Measurements from ENCODE around the gene NFATC2.
"Not testable (repeated sequence)": the region's sequence is repeated elsewhere in the genome, so short reads cannot be mapped to it uniquely, and the experiment has no call there.

Gene NFATC2

GRCh38 chr20:51346686-51347485 is 195.6 kb downstream of the NFATC2 start:
- no peak for DNase-seq

DNA sequence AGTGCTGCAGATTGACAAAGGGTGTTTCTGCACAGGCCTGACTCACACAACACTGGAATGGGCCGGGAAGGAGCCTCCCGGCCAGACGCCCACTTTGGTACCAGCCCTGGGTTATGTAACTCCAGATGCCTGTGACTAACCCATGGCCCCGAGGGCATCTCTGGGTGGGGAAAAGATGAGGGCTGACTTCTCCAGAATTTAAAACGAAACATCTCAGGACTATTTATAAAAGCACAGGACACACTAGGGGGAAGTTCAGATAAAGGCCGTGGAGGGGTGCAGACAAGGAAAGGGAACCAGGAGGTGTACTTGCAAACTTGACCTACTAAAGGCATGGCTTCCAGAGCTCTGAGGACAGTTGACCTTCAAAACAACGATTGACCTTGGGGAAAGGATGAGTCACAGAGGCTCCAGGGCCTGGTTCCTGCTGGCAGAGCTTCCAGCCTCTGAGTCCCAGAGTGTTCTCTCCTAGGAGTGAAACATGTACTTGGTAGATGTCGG is 196.9 kb downstream of the NFATC2 start:
- DNase-seq: no peak

GRCh38 chr20:51343802-51344201 is 198.7 kb downstream of the NFATC2 start:
- not testable (repeated sequence) for DNase-seq

- DNase-seq: no peak
Observed at GRCh38 chr20:51342510-51343236, 199.8 kb downstream of the NFATC2 start.

DNA sequence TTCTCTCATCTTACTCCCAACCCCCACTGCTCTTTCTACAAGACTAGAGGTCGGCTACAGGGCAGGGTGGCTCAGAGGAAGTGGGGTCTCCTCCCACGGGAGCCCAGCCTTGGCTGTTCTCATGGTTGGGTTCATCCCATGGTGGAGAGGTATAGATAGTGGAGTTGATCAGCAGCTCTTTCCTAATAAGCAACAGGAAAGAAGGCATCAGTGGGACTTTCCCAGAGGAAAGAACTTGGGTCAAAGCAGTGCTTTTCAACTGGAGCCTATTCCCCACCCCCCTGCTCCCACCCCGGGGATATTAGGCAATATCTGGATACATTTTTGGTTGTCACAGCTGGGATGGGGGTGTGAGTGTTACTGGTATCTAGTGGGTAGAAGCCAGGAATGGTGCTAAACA is 200.9 kb downstream of the NFATC2 start:
- DNase-seq: no peak

GRCh38 chr20:51340451-51340840 is 202.1 kb downstream of the NFATC2 start:
- DNase-seq: no peak

DNA sequence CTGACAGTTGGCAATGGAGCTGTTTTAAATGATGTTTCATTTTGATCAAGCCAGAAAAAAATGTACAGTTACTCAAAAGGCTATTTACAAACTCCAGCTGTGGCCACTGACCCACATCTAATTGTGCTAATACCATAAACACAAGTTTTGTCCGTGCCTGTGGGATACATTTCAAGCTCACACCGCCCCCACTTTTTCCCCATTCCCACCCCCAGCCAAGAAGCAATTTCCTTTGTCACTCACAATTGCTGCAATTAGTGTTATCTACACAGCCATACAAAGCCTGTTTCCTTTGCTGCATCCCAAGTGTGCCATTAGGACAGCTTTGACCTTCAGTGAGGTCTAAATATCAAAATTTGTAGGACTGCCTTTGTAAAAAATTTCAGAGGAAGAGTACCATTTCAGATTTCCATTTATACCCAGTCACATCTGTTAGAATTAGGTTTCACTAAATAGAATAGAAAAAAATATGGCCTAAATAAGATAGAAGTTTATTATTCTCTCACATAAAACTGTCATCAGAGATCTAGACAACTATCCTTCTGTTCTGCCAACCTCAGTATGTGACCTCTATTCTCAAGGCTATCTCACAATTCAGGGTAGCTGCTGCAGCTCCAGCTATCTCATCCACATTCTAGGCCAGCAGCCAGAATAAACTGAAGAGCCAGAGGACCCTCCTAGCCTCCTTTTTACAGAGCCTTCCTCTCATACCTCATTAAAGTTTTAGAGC is 202.6 kb downstream of the NFATC2 start:
- no peak for DNase-seq

DNA sequence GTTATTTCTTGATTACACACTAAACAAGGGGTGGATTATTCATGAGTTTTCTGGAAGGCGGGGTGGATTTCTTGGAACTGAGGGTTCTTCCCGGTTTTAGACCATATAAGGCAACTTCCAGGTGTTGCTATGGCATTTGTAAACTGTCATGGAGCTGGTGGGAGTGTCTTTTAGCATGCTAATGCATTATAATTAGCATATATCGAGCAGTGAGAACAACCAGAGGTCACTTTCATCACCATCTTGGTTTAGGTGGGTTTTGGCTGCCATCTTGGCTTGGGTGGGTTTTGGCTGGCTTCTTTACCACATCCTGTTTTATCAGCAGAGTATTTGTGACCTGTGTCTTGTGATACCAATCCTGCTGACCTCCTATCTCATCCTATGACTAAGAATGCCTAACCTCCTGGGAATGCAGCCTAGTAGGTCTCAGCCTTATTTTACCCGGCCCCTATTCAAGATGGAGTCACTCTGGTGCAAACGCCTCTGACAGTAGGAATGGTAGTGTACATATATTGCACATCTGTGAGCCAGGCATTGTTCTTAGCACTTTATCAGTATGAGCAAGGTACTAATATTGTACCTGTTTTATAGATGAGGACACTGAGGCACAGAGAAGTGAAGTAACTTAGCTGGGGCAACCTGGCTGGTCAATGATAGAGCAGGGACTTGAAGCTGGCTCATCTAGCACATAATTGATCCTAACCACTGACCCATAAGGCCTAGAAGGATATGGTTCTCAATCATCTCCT is 203.7 kb downstream of the NFATC2 start:
- DNase-seq: no peak

- DNase-seq: no peak
Observed at GRCh38 chr20:51337126-51337805, 205.3 kb downstream of the NFATC2 start.

All from stimulated activated CD8-positive, alpha-beta memory T cell treated with anti-CD3 and anti-CD28 coated beads, Interleukin-4, amount 100 ng/mL, for 48 hours (primary cell).